GM18519 (cell line): Measurements from ENCODE around the gene ASRGL1.
"Not testable (repeated sequence)": the region's sequence is repeated elsewhere in the genome, so short reads cannot be mapped to it uniquely, and the experiment has no call there.

Experiments used
- ATAC-seq: cut with Tn5 transposase; IDR thresholded peaks from one replicate; pipeline ENCODE4 v1.9.1; 2021; ENCODE audit warnings: mild to moderate bottlenecking, moderate library complexity; ENCODE audit not compliant: unreplicated experiment, low FRiP score

ASRGL1 gene

DNA sequence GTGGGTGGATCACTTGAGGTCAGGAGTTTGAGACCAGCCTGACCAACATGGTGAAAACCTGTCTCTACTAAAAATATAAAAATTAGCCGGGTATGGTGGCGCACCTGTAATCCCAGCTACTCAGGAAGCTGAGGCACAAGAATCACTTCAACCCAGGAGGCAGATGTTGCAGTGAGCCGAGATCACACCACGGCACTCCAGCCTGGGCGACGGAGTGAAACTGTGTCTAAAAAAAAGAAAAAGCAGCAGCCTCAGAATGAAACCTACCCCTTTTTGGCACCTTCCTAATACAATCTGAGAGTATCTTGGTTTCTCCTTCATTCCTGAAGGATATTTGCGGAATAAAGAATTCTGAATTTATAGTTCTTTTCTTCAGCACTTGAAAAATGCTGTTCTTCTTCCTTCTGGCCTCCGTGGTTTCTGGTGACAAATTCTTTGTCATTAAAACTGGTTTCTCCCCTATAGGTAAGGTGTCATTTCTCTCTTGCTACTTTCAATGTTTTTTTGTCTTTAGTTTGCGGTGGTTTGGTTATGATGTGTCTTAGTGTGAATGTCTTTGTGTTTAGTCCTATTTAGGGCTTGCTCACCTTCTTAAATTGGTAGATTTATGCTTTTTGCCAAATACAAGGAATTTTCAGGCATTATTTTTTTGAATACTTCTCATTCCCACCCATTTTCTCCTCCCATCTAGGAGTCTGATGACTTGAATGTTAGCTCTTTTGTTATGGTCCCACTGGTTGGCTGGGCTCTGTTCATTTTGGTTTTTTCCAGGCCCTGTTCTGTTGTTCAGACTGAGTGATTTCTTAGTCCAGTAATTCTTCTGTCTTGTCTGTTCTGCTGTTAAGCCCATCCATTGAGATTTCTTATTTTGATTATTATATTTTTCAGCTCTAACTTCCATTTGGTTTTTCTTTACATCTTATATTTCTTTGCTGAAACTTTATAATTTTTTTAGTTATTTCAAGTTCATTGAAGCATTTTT lies 15.4 kb downstream of the ASRGL1 start:
- no peak for ATAC-seq

GRCh38 chr11:62353841-62354240 lies 16.6 kb downstream of the ASRGL1 start:
- no peak for ATAC-seq

GRCh38 chr11:62358273-62358672 lies 21.0 kb downstream of the ASRGL1 start:
- no peak for ATAC-seq

DNA sequence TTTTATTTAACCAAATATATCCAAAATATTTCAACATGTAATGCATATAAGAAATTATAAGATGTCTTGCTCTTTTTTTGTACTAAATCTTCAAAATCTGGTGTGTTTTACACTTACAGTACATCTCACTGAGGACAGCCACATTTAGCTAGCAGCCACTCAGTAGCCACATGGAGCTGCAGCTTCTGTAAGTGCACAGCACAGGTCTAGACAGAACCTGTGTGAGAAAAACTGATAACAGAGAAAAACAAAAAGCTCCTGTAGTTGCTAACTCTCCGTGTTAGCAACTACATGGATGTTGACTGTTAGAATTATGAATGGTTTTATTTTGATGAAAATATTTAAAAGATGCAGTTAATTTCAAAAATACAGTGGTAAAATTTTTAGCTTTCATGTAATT lies 22.2 kb downstream of the ASRGL1 start:
- ATAC-seq = no peak

- no peak for ATAC-seq
These were observed 23.4 kb downstream of the ASRGL1 start for GRCh38 chr11:62360685-62361084.

- not testable (repeated sequence) for ATAC-seq
These were observed 31.7 kb downstream of the ASRGL1 start for GRCh38 chr11:62368861-62369477.

DNA sequence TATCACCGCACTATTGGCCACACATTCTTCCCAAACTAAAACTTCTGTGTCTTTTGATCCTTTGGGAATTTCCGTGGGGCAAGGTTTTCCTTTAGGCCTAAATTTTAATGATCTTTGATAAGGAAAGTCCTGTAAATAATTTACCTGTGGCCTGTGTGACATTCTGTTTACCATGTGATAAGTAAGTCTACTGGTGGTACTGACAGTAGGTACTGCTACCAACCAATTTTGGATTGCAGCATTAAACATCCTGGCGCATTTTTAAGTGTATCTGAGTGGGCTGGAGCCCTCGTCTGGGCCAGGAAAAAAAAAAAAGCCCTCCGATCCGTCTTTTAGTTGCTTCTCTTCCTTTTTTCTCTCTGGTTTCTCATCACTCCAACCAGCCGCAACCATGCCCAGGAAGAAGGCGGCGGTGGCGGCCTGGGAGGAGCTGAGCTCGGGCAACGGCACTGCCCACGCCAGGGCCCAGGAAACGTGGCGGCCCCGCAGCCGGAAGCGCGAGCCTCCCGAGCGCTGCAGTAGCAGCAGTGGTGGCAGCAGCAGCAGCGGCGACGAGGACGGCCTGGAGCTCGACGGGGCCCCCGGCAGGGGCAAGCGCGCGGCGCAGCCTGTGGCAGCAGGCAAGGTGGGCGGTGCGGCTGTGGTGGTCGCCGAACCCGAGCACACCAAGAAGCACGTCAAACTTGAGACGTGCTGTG lies 33.6 kb downstream of the ASRGL1 start:
- ATAC-seq = no peak

DNA sequence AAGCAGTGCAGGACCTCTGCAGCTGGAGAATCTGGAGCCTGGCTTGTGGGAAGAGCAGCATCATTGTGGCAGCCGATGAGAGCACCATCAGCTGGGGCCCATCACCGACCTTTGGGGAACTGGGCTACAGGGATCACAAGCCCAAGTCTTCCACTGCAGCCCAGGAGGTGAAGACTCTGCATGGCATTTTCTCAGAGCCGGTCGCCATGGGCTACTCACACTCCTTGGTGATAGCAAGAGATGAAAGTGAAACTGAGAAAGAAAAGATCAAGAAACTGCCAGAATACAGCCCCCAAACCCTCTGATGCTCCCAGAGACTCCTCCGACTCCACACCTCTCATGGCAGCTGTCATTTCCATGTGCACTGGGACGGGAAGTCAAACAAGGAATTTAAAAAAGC lies 35.6 kb downstream of the ASRGL1 start:
- no peak for ATAC-seq

- ATAC-seq = no peak
These were observed 36.3 kb downstream of the ASRGL1 start for GRCh38 chr11:62373464-62374119.

GRCh38 chr11:62374801-62375200 lies 37.6 kb downstream of the ASRGL1 start:
- no peak for ATAC-seq

DNA sequence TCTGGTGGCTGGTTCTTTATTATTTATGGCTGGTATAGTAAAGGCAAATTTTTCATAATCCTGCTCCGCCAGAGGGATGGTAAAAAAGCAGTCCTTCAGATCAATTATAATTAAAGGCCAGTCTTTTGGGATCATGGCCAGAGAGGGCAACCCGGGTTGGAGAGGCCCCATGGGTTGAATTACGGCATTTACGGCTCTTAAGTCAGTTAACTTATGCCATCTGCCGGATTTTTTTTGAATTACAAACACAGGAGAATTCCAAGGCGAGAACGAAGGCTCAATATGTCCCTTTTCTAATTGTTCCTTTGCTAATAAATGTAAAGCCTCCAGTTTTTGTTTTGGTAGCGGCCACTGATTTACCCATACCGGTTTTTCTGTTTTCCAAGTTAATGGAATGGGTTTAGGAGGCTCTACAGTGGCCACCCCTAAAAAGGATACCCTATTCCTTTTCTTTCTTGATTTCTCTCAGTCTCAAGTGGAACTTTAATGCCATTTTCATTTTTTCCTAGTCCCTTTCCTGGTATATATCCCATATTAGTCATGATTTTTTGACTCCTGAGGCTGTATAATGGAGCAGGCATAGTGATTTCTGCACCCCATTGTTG lies 41.3 kb downstream of the ASRGL1 start:
- not testable (repeated sequence) for ATAC-seq

- not testable (repeated sequence) for ATAC-seq
These were observed 42.3 kb downstream of the ASRGL1 start for GRCh38 chr11:62379586-62379985.

GRCh38 chr11:62380821-62381245 lies 43.6 kb downstream of the ASRGL1 start:
- not testable (repeated sequence) for ATAC-seq

- ATAC-seq = no peak
These were observed 46.6 kb downstream of the ASRGL1 start for GRCh38 chr11:62383822-62384221.

DNA sequence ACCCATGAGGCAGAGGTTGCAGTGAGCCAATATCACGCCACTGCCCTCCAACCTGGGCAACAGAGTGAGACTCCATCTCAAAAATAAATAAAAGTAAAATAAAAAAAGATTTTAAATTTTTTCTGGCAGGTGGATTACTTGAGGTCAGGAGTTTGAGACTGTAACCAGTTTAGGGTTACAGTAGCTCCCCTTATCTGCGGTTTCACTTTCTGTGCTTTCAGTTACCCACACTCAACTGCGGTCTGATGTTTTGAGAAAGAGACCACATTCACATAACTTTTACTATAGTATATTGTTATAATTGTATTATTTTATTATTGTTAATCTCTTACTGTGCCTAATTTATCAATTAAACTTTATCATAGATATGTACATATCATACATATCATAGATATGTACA lies 48.8 kb downstream of the ASRGL1 start:
- not testable (repeated sequence) for ATAC-seq

- ATAC-seq = no peak
These were observed 50.1 kb downstream of the ASRGL1 start for GRCh38 chr11:62387381-62387780.

- no peak for ATAC-seq
These were observed 51.8 kb downstream of the ASRGL1 start for GRCh38 chr11:62388999-62389398.

GRCh38 chr11:62390237-62390636 lies 53.0 kb downstream of the ASRGL1 start:
- ATAC-seq = no peak

DNA sequence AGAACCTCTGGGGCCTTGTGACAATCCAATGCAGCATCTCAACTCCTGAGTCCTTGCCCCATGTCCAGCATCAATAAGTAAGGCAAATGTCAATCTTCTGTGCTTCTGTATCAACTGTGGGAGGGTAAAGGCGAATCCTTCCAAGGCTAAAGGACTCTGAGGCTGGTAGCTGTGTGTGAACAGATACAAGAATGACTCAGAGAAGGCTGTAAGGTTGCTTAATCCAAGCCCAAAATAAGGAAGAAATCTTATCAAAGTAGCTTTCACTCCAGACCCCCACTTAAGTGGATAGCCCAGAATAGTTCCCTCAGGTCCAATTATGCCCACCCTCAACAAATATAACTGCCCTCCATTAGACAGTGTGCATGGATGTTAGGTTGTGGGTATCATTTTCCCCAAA lies 53.5 kb downstream of the ASRGL1 start:
- ATAC-seq = no peak
